ENCODE data around the gene CCDC50.

GRCh38 chr3:191366675-191367074 lies 37.5 kb downstream of the CCDC50 start:
- TF ChIP-seq CTCF (conservative IDR thresholded peaks at IDR 0.05; ENCODE audit: low read length) (no peak), EZH2phosphoT487 (IDR thresholded peaks at IDR 0.05; ENCODE audit: borderline replicate concordance) (no peak)

Measured in Loucy (cell line).